GM12878 (cell line): ENCODE results near the gene RNF167. TPM values are rescaled to one million over a fixed set of nuclear protein-coding genes. Genes with fewer than 3 reads are reported as not detected.

Experiments used
- ATAC-seq: fragments of 200-7000 bp; cut with Tn5 transposase; 3 replicates; pipeline ENCODE4 v1.9.1; 2020; ENCODE audit warnings: mild to moderate bottlenecking, moderate library complexity
- BruUV-seq: library from RNA; stranded (reverse); fragments of 400-500 nt; replicated peaks from 2 replicates; lab custom pipeline; 2021; lab: Mats Ljungman, UMichigan
- CTCF ChIA-PET: fragments of 300-600 bp; sonication (Branson Sonifier 250); formaldehyde crosslinking; extraction: SDS; loops from one replicate; lab custom pipeline; 2021; ENCODE audit warnings: inconsistent platforms; lab: Yijun Ruan, JAX
- POLR2A ChIA-PET: fragments of 350-600 bp; formaldehyde crosslinking; extraction: SDS; loops from one replicate; lab custom pipeline; 2021; ENCODE audit warnings: inconsistent platforms; lab: Charles Lee
- RAD21 ChIA-PET: fragments of 300-600 bp; sonication (Branson Sonifier 250); formaldehyde crosslinking; loops from one replicate; lab custom pipeline; 2023; ENCODE audit warnings: antibody characterized with exemption; ENCODE audit not compliant: unreplicated experiment; lab: Charles Lee
- SMC1A ChIA-PET: fragments of 300-600 bp; sonication (Branson Sonifier 250); formaldehyde crosslinking; loops from one replicate; lab custom pipeline; 2023; ENCODE audit not compliant: unreplicated experiment, uncharacterized antibody; lab: Charles Lee
- DNase-seq: peaks from one replicate; pipeline ENCODE4 v3.0.0-alpha.2; 2011; ENCODE audit warnings: low read depth, low spot score
- FAIRE-seq: peaks from 3 replicates; lab custom pipeline; 2011; peaks lifted over from hg19 to GRCh38; lab: Jason Lieb, UNC
- H2AFZ ChIP-seq: 2 replicates; pipeline ENCODE4 v1.6.0; 2011; ENCODE audit warnings: low read depth, low read length, control low read depth; ENCODE audit not compliant: control insufficient read depth
- H3K27ac ChIP-seq: 2 replicates; pipeline ENCODE4 v1.5.1; 2011; ENCODE audit warnings: control low read depth; ENCODE audit not compliant: control insufficient read depth, insufficient read depth
- H3K27me3 ChIP-seq, 2 experiments: replicated peaks in 1 of 2; 2 replicates each; pipeline versions ENCODE4 v1.6.0 to v1.6.1; 2011; ENCODE audit warnings: low read length in 1 of 2; ENCODE audit not compliant: control insufficient read depth in 2 of 2, insufficient read depth in 2 of 2
- H3K36me3 ChIP-seq, 2 experiments: 2 replicates each; pipeline ENCODE4 v1.5.1; 2011; ENCODE audit warnings: low read length in 1 of 2; ENCODE audit not compliant: control insufficient read depth in 2 of 2, insufficient read depth in 2 of 2
- H3K4me1 ChIP-seq: 2 replicates; pipeline ENCODE4 v1.6.1; 2011; ENCODE audit warnings: mild to moderate bottlenecking, low read length, moderate library complexity, mixed read lengths; ENCODE audit not compliant: control insufficient read depth, insufficient read depth
- H3K4me2 ChIP-seq: 2 replicates; pipeline ENCODE4 v1.6.0; 2011; ENCODE audit warnings: control low read depth; ENCODE audit not compliant: control insufficient read depth, insufficient read depth
- H3K4me3 ChIP-seq: fragments of 200-600 bp; sonication (generic); 2 replicates; pipeline ENCODE4 v1.5.1; 2016
- H3K79me2 ChIP-seq: 2 replicates; pipeline ENCODE4 v1.6.0; 2011; ENCODE audit warnings: low read length; ENCODE audit not compliant: control insufficient read depth, insufficient read depth
- H3K9ac ChIP-seq: 2 replicates; pipeline ENCODE4 v1.8.0; 2011; ENCODE audit warnings: low read length, control low read depth, mixed read lengths; ENCODE audit not compliant: control insufficient read depth, insufficient read depth
- H3K9me3 ChIP-seq: replicated peaks from 3 replicates; pipeline ENCODE4 v1.5.1; 2011; ENCODE audit warnings: mild to moderate bottlenecking, low read length; ENCODE audit not compliant: control insufficient read depth, insufficient read depth
- H4K20me1 ChIP-seq: 2 replicates; pipeline ENCODE4 v1.6.0; 2011; ENCODE audit not compliant: control insufficient read depth, insufficient read depth
- CHD2 ChIP-seq: IDR thresholded peaks from 2 replicates; pipeline ENCODE4 v1.6.1; 2011; ENCODE audit warnings: low read depth, low read length, improper control_type of control experiment, borderline replicate concordance
- CHD4 ChIP-seq: fragments of 200-600 bp; sonication (generic); IDR thresholded peaks from 2 replicates; pipeline ENCODE4 v1.6.1; 2016; ENCODE audit warnings: mild to moderate bottlenecking
- GABPA ChIP-seq: IDR thresholded peaks from 2 replicates; pipeline ENCODE4 v1.6.1; 2014; ENCODE audit warnings: antibody characterized with exemption, low read depth, mild to moderate bottlenecking, inconsistent platforms
- JUND ChIP-seq: IDR thresholded peaks from 2 replicates; pipeline ENCODE4 v1.6.1; 2012; ENCODE audit warnings: low read depth, mild to moderate bottlenecking, low read length, improper control_type of control experiment, moderate library complexity
- KAT2A ChIP-seq: conservative IDR thresholded peaks from 2 replicates; pipeline ENCODE4 v1.6.1; 2011; ENCODE audit warnings: low read depth, low read length; ENCODE audit not compliant: control insufficient read depth
- MXI1 ChIP-seq: fragments of 150-350 bp; IDR thresholded peaks from 2 replicates; pipeline ENCODE4 v1.6.1; 2011; ENCODE audit warnings: low read depth, mild to moderate bottlenecking, inconsistent platforms, low read length, improper control_type of control experiment
- NBN ChIP-seq: fragments of 450-650 bp; IDR thresholded peaks from 2 replicates; pipeline ENCODE4 v1.6.1; 2016
- NFYB ChIP-seq: IDR thresholded peaks from 2 replicates; pipeline ENCODE4 v1.6.1; 2011; ENCODE audit warnings: low read depth, mild to moderate bottlenecking, low read length, improper control_type of control experiment, moderate library complexity; ENCODE audit not compliant: insufficient read depth
- RFX5 ChIP-seq: IDR thresholded peaks from 2 replicates; pipeline ENCODE4 v1.6.1; 2011; ENCODE audit warnings: low read depth, low read length, improper control_type of control experiment
- STAT3 ChIP-seq: IDR thresholded peaks from 2 replicates; pipeline ENCODE4 v1.6.1; 2011; ENCODE audit warnings: low read depth, low read length, improper control_type of control experiment
- TAF1 ChIP-seq: IDR thresholded peaks from 2 replicates; pipeline ENCODE4 v1.6.1; 2011; ENCODE audit warnings: mild to moderate bottlenecking, low read depth, low read length, borderline replicate concordance
- ZNF207 ChIP-seq: fragments of 450-650 bp; IDR thresholded peaks from 2 replicates; pipeline ENCODE4 v1.6.1; 2014; ENCODE audit warnings: antibody characterized with exemption, mild to moderate bottlenecking, borderline replicate concordance
- ZNF274 ChIP-seq: IDR thresholded peaks from one replicate; pipeline ENCODE4 v1.8.0; 2011; ENCODE audit not compliant: insufficient read length, insufficient read depth
- ZNF622 ChIP-seq: fragments of 450-650 bp; IDR thresholded peaks from 2 replicates; pipeline ENCODE4 v1.6.1; 2017; ENCODE audit warnings: mild to moderate bottlenecking, inconsistent platforms
- WGBS: methylation state at CpG from one replicate; pipeline ENCODE4 v1.1.6; 2016; ENCODE audit warnings: low lambda C conversion rate; ENCODE audit not compliant: insufficient replicate concordance, insufficient coverage; ENCODE audit errors: missing lambda C conversion rate; 5-methylcytosine and 5-hydroxymethylcytosine counted together
- in situ Hi-C: fragments of 300-500 bp; cut with MboI; formaldehyde crosslinking; loops from 9 replicates; pipeline ENCODE4 v1.14.3; 2018; ENCODE audit warnings: mixed read lengths
- intact Hi-C: fragments of 100-400 bp; cut with micrococcal nuclease; formaldehyde crosslinking; loops from one replicate; pipeline ENCODE4 v1.14.2; 2022; ENCODE audit not compliant: unreplicated experiment
- polyA plus RNA-seq, 11 experiments: library from polyadenylated mRNA; depleted of rRNA in 4 of 11; unstranded in 6 of 11; stranded (reverse) in 5 of 11; fragments of >200 nt; fragmentation: Nextera tagmentation in 4 of 11; fragmentation: Illumina TruSeq in 1 of 11; extraction: Ambion mirVana in 4 of 11; extraction: Trizol in 1 of 11; gene quantifications; 1 replicate in 1 of 11; 2 replicates in 10 of 11; pipeline versions ENCODE4 v1.2.1 to v1.2.3, GENCODE V29; 2011 to 2016; ENCODE audit warnings: inconsistent platforms in 2 of 11, missing spikeins in 2 of 11, low read depth in 1 of 11
- total RNA-seq, 4 experiments: library from RNA; depleted of rRNA in 3 of 4; stranded (reverse); fragments of >200 nt in 3 of 4; fragmentation: Illumina TruSeq in 1 of 4; extraction: Trizol in 1 of 4; gene quantifications; 2 replicates each; pipeline versions ENCODE4 v1.2.1 to v1.2.3, GENCODE V29; 2013 to 2021
- TF ChIP-seq, protein P1 (sequence below): IDR thresholded peaks from 2 replicates; pipeline ENCODE4 v1.6.1; 2012; ENCODE audit warnings: low read depth, low read length, improper control_type of control experiment
- TF ChIP-seq, protein P2 (sequence below): IDR thresholded peaks from 2 replicates; pipeline ENCODE4 v1.6.1; 2012; ENCODE audit warnings: low read depth, low read length, improper control_type of control experiment
- TF ChIP-seq, protein P3 (sequence below): IDR thresholded peaks from 2 replicates; pipeline ENCODE4 v1.6.1; 2012; ENCODE audit warnings: improper control_type of control experiment, low read depth, low read length; ENCODE audit not compliant: insufficient replicate concordance

The RNF167 gene
- total and polyA plus RNA-seq, 10 of the 15 experiments (the other 5 are each of a cell fraction or from before 2014, with no cell fraction given): 33.6 to 147 (median 57.6) TPM

DNA sequence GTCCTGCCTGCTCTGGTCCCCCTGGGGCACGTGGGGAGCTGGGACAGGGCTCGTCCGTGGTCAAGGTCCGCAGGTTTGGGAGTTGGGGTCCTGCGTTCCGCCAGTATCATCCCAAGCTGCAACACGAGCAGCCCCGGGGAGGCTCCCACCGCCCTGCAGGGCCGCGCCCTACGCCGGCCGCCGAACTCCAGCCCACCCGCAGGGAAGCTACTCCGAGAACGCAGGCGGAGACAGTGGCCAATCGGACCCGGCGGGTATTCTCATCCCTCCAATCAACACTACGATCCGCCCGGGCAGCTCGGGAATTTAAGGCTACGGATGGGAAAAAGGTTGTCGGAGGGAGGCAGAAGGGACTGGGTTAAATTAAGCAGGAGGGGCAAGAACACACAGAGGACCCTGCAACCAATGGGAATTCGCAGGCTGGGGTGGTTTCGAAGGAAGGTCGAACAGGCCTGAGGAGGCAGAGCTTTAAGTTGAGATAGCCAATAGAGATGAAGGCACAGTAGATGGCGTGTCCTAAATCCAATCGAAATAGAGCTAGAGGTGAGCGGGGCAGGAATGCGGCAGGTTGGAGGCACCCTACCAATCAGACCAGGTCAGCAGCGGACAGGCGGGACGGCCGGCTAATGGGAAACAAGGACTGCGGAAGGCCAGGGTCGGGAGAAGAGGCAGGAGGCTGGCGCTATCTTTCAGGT is 26.9 kb downstream of the RNF167 start:
- ChIA-PET CTCF (interaction anchor here (0.6 to 3.6 kb wide), 18 partner anchors 10 to 724 kb away, joined by 3 to 28 read pairs (median 6); partner anchors contain the start of genes C1QBP, CAMTA2, CHRNE and ENO3), SMC1A (interaction anchor here (0.7 to 4.3 kb wide), 22 partner anchors 10 to 271 kb away, joined by 3 to 50 read pairs (median 4); partner anchors contain the start of genes CAMTA2, CHRNE, ENO3 and KIF1C), RAD21 (interaction anchor here (0.8 to 6.4 kb wide), 22 partner anchors 9 to 404 kb away, joined by 3 to 73 read pairs (median 4); partner anchors contain the start of genes ARRB2, CAMTA2, ENO3 and INCA1), POLR2A (interaction anchor here (0.6 to 8.5 kb wide), 15 partner anchors 11 to 453 kb away, joined by 3 to 272 read pairs (median 5); partner anchors contain the start of genes CAMTA2, ENO3, INCA1 and KIF1C)
- intact Hi-C loops (loop anchor here (1.0 to 5.0 kb wide), 4 partner anchors 18 to 95 kb away; no protein-coding TSS in a partner anchor), in situ Hi-C loops (no loop called here)
- Histone ChIP-seq H3K9me3 (no peaks in the 10 kb centered on the region), H2AFZ (peak overlapping the region; percentile 94), H3K27ac (peak overlapping the region; percentile 100), H3K36me3 (peaks cover 3 to 11% of the 10 kb centered on the region in 2 experiments; a peak in 2 of 4 replicates), H3K27me3 (no peaks in the 10 kb centered on the region), H3K79me2 (peaks cover 29% of the 10 kb centered on the region), H4K20me1 (no peaks in the 10 kb centered on the region), H3K4me2 (peak overlapping the region; percentile 78), H3K9ac (peak overlapping the region; percentile 98), H3K4me3 (peak overlapping the region; percentile 89), H3K4me1 (peaks cover 14% of the 10 kb centered on the region)
- FAIRE-seq (peak; percentile 100), DNase-seq (peak; percentile 100), ATAC-seq (peak; percentile 91)
- WGBS: under 1% methylated on average over 39 of the region's 42 CpGs
- TSS peak; percentile 75 for BruUV-seq
- no peak for TF ChIP-seq CHD4
- no peak for TF ChIP-seq STAT3
- TF ChIP-seq JUND: no peak
- no peak; the same call in 1 of the 2 replicates for TF ChIP-seq NBN
- TF ChIP-seq, protein P1, sequence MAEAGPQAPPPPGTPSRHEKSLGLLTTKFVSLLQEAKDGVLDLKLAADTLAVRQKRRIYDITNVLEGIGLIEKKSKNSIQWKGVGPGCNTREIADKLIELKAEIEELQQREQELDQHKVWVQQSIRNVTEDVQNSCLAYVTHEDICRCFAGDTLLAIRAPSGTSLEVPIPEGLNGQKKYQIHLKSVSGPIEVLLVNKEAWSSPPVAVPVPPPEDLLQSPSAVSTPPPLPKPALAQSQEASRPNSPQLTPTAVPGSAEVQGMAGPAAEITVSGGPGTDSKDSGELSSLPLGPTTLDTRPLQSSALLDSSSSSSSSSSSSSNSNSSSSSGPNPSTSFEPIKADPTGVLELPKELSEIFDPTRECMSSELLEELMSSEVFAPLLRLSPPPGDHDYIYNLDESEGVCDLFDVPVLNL: no peak
- peak; percentile 99 for TF ChIP-seq NFYB
- TF ChIP-seq, protein P2, sequence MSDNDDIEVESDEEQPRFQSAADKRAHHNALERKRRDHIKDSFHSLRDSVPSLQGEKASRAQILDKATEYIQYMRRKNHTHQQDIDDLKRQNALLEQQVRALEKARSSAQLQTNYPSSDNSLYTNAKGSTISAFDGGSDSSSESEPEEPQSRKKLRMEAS: no peak
- TF ChIP-seq CHD2: peak; percentile 98
- TF ChIP-seq KAT2A: no peak
- no peak for TF ChIP-seq ZNF207
- TF ChIP-seq TAF1: no peak
- no peak for TF ChIP-seq ZNF622
- peak; percentile 48; the same call in 1 of the 2 replicates for TF ChIP-seq GABPA
- TF ChIP-seq RFX5: peak; percentile 76
- no peak for TF ChIP-seq ZNF274
- TF ChIP-seq, protein P3, sequence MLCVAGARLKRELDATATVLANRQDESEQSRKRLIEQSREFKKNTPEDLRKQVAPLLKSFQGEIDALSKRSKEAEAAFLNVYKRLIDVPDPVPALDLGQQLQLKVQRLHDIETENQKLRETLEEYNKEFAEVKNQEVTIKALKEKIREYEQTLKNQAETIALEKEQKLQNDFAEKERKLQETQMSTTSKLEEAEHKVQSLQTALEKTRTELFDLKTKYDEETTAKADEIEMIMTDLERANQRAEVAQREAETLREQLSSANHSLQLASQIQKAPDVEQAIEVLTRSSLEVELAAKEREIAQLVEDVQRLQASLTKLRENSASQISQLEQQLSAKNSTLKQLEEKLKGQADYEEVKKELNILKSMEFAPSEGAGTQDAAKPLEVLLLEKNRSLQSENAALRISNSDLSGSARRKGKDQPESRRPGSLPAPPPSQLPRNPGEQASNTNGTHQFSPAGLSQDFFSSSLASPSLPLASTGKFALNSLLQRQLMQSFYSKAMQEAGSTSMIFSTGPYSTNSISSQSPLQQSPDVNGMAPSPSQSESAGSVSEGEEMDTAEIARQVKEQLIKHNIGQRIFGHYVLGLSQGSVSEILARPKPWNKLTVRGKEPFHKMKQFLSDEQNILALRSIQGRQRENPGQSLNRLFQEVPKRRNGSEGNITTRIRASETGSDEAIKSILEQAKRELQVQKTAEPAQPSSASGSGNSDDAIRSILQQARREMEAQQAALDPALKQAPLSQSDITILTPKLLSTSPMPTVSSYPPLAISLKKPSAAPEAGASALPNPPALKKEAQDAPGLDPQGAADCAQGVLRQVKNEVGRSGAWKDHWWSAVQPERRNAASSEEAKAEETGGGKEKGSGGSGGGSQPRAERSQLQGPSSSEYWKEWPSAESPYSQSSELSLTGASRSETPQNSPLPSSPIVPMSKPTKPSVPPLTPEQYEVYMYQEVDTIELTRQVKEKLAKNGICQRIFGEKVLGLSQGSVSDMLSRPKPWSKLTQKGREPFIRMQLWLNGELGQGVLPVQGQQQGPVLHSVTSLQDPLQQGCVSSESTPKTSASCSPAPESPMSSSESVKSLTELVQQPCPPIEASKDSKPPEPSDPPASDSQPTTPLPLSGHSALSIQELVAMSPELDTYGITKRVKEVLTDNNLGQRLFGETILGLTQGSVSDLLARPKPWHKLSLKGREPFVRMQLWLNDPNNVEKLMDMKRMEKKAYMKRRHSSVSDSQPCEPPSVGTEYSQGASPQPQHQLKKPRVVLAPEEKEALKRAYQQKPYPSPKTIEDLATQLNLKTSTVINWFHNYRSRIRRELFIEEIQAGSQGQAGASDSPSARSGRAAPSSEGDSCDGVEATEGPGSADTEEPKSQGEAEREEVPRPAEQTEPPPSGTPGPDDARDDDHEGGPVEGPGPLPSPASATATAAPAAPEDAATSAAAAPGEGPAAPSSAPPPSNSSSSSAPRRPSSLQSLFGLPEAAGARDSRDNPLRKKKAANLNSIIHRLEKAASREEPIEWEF: no peak
- TF ChIP-seq MXI1: no peak; the same call in 1 of the 2 replicates
